Measurements from ENCODE around the gene CRMP1.

Gene CRMP1

GRCh38 chr4:5893004-5893580, at the start of gene CRMP1:
Gene CRMP1, minus strand, starts transcription at chr4:5893086. Its CDS starts 117 bp downstream, at chr4:5892969.
- DNase-seq = no peak

DNA sequence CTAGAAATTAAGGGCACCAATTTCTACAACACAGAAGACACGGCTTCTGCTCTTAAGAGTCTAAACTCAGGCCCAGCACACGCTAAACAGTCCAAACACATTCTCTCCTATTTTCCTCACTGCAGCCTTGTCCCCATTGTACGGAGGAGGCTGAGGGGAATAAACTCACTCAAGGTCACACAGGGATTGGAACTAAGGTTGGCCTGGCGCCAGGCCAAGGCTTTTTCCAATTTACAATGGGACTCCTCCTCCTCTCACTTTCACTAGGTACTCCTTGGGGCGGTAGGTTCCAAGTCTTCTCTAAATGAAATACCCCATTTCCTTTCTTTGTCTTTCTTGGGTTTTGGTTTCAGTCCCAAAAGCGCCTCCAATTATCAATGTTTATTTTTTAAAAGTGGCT, 48.7 kb upstream of the CRMP1 start:
- no peak for DNase-seq

DNA sequence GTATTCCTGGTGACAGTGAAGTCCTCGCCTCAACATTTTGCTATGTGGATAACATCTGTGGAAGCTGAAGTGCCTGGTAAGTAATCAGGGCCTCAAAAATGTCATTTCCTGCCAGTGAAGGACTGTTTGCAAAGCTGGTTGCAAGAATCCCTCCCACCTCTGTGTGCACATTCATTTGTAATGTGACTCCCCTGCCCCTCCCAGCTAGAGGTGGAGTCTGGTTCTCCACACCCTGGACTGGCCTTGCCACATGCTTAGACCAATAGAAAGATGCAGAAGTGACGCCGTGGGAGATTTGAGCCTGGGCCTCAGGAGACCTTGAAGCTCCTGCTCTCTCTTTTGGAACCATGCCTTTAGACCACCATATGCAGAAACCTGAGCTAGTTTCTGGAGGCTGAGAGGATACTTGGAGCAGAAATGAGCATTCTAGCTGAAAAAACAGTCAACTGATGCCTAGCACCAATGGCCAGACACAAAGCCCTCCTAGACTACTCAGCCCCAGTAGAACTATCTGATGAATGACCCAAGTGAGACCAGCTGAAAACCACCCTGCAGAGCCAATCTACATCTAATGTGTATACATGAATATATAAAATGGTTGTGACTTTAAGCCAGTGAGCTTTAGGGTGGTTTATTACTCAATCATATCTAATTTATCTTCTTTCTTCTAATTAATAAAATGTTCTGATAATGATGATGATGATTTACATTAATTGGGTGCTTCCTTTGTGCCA, 47.8 kb upstream of the CRMP1 start:
- no peak for DNase-seq

DNA sequence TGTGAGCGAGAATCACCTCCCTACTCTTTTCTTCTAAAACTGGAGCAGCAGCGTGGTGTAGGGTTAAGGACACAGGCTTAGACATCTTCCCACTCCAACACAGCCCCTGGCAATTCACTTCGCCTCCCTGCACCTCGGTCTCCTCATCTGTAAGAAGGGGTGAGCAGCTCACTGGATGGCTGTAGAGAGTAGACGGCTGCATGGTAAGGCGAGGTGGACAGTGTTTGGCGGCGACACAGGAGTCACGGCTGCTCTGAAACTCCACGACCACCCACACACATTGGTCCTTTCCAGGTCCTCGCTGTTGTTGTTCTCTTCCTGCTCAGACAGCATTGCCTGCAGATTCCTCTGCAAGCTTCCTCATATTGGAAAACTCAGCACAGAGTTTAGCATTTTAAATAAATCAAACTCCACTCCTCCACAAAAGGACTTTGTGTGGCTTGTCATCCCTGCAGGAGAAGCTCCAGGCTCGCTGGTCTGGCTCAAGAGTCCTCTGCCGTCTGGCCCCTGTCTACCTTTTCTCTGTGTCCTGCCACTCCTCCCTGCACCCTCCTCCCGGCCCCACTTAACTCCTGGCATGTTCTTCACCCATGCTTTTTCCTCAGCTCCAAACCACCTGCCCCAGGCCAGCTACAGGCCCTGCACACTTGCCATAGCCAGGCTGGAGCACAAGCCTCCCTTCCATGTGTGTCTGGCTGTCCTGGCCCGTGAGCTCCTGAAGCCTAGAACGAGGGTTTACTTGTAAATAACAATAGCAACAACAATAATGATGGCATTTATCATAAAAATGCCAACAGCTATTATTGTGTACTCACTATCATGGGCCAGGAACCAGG, 41.3 kb upstream of the CRMP1 start:
- no peak for DNase-seq

DNA sequence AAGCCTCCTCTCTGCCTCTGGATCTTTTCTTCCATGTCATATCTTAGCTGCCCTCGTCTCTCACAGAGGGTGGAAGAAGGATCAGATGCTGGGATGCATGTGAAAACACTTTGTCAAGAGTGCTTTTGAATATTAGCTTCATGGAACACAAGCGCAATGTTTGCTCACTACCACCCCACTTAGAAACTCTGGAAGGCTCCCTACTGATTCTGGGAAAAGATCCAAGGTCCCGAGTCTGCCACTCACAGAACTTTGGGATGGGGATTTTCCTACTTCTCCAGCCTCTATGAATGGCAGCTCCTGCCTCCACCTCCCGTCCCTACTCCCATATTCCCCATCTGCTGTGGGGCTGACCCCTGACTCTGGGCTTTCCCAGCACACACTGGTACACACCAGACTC, 40.2 kb upstream of the CRMP1 start:
- no peak for DNase-seq

DNA sequence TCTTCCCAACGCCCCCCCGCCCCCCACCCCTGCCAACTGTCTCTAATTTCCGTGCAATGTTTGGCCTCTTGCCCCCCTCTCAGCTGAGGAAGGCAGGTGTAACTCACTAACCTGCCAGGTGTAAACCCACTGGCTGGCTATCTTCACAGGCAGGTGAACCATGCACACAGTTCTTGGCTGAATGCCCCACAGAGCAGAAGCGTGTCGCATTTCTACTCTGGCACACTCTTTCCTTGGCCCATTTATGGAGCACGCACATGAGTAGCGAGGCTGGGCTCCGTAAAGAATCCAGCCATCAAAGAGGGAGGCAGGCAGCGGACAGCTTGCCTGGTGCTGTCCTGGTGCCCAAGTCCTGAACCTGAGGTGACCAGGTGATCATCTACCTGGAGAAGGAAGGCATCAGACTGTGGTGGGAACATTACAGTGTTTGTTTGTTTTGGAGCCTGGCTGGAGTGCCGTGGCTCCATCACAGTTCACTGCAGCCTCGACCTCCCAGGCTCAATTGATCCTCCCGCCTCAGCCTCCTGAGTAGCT, 39.2 kb upstream of the CRMP1 start:
- DNase-seq = no peak

DNA sequence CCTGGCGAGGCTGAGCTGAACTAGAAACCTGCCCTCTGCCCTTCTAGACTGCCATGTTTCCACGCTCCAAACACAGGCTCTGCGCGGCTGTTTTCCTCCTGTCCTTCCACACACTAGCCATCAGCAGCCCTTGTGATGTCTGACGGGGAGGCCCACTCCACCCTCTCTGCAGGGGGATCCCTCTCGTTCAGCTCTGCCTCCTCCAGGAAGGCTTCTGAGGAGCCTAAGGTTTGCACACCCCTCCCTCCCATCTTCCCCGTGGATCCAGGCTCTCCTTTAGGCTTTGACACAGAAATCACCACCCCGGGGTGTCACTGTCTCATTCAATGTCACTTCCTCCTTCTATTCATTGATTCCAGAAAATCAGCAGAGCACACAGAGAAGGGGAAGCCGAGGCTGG, 38.6 kb upstream of the CRMP1 start:
- no peak for DNase-seq

DNA sequence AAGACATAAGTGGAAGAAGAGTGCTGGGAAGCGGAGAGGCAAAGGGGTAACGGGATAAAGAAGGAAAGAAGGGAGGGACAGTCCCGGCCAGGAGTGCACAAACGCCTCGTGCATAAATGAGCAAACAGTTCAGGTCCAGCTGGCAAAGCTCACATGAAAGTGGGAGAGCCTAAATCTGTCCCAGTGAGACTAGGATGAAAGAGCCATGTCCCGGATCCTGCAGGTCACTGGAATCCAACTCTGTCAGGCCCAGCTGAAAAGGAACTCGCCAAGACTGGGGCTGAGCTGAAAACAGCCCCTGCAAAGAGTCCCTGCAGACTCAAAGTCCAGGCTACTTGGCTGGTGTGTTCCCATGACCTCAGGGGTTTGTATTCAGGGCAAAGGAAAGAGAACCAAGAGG, 38.0 kb upstream of the CRMP1 start:
- no peak for DNase-seq

GRCh38 chr4:5930456-5930855, 37.6 kb upstream of the CRMP1 start:
- no peak for DNase-seq

GRCh38 chr4:5928844-5929420, 36.0 kb upstream of the CRMP1 start:
- no peak for DNase-seq

DNA sequence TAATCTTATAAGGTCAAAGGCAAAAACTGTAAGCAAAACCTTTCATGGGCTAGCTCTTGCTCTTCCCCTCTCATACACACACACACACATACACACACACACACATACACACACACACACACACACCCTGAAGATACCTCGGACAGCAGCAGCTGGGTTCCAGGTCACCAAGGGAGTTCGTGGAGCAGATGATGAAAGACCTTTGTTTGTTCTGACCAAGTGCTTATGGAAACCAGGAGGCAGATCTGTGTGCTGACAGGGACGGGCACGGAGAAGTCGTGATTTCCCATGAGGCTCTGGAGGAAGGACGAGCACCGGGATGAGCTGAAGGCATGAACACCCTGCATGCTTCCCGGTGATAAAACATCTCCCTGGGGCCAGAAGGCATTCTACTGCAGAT, 35.4 kb upstream of the CRMP1 start:
- DNase-seq = no peak

- DNase-seq = no peak
Measured at GRCh38 chr4:5927747-5928146, 34.9 kb upstream of the CRMP1 start.

- DNase-seq = no peak
Measured at GRCh38 chr4:5927116-5927515, 34.2 kb upstream of the CRMP1 start.

DNA sequence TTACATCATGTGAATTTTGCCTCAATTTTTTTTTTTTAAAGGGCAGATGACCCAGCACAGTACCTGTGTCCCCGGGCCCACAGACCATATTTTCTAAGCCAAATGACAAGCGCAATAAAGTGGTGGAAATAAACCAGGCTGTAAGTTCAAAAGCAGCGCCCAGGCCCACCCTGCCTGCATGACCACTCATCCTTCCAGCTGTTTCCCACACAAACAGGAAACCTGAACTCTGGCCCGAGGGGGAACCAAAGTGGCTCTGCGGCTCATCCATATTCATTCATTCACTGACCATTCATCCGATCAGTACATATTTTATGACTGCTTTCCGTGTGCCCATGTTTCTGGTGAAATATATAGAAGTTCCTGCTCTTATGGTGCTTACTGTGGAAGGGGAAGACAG, 33.7 kb upstream of the CRMP1 start:
- DNase-seq = no peak

DNA sequence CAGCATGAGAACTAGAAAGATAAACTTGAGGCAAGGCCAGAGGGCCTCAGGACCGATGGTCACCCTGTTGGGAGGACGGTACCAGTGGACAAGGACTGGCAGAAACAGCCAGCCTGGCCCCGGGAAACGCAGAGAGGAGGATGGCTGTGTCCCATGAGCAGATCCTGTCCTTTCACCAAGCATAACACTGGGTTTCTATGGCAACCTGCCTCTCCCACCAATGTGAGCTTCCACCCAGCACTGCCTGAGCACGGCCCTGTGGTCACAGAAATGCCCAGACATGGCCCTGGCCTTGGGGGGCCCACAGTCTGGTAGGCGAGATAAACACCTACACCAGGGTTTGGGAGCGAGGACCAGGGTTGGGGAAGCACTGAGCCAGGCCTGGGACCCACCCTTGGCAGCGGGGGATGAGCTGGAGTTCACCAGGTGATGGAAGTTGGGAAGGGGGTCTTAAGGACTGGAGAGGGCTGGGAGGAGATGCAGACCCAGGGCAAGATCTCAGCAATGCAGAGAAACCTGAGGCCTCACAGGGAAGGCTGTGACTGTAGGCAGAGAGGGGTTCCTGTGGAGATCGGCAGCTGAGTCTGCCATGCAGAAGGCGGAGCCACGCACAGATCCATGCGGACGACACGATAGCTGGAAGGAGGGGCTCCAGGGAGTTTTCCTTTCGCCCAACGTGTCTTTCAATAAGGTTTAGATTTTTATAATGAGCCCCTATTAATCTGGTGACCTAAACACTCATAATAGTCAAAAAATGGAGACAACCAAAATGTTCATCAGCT, 32.7 kb upstream of the CRMP1 start:
- no peak for DNase-seq

- no peak for DNase-seq
Measured at GRCh38 chr4:5924461-5925125, 31.7 kb upstream of the CRMP1 start.

DNA sequence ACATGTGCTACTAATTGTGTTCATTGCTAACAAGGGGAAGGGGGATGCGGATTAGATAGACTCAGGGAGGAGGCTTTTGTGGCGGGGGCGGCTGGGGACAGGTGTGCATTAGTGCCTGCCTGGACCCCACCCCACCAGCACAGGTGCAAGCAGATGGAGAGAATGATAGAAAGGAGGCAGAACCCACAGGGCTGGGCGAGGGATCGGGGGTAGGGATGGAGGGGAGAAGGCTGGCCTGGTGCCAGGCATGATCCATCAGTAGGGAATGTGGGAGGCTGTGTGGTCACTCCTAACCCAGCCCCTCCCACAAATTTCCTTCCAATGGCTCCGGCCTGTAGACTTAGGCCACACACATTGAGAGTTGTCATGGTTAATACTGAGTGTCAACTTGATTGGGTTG, 30.5 kb upstream of the CRMP1 start:
- no peak for DNase-seq

DNA sequence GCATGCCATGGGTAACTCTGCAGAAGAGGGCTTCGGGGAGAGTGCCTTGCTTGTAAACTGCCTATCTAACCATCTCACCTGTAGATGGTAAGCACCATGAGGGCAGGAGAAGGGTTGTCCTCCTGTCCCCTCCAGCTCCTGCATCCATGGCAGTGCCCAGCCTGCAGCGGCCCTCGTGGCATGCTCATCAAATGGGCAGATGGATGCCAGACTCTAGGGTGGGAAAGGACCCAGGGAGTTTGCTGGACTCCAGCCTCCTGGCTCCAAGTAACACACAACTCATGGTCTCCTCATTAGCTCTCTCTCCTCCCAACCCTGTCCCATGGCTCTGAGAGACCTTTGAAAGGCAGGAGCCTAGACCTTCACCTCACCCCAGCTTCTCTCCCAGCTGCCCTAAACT, 29.7 kb upstream of the CRMP1 start:
- DNase-seq = no peak

GRCh38 chr4:5921981-5922380, 29.1 kb upstream of the CRMP1 start:
- no peak for DNase-seq

DNA sequence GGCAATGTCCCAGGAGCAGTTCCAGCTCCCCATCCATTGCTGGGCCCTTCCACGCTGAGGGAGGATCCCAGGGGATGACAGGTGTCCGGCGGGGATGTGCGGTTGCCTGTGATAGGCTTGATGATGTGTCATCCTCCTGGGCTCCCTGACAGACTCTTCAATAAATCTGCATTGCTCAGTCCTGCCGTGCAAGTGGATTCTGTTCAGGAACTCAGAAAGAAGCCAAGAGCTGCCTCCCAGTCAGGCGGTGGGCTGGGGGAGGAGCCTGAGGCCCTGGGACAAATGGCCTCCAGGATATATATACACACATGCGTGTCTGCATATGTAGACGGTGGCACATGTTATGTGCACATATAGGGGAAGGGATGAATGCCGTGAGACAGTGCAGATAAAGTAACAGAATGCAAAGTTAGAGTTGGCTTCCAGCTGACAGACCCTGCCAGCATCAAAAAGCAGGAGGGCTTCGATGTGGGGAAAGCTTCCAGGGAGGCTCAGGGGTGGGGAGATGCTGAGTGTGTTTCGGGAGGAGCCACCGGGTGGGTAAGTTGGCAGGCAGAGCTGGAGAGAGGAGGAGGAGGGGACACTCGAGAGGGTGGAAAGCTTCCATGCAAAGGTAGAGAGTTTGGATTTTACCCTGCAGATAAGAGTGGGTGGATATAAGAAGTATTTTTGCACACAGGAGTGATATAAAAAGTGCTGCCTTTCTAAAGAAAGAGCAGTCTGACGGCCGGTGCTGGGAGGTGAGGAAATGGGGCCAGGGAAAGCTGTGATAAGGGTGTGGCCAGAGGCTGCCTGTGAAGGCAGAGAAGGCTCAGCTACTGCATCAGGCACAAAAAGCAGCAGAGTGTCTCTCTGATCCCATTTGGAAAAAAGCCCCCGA, 28.5 kb upstream of the CRMP1 start:
- no peak for DNase-seq

DNA sequence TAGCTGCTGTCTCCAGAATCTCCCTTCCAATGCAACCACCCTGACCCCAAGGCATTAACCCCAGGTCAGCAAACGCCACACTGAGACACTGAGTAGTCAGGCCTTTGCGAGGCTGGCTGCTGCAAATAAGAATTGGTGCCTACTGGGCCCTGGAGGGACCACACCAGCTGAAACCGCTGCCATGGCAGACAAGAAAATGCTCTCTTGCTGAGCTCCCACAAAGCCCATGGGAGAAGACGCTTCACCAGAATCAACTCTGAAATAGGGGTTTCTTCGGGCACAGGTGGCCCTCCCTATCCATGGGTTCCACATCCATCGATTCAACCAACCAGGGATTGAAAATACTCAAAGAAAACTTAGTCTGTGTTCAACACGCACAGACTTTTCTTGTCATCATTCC, 26.7 kb upstream of the CRMP1 start:
- DNase-seq = no peak
